ENCODE measurements around the gene ARMC3. TPM values are rescaled to one million over a fixed set of nuclear protein-coding genes. Genes with fewer than 3 reads are reported as not detected.
A peak's percentile ranks its signal among the peaks of the same experiment; 100 is the strongest.
"Not testable (repeated sequence)": the region's sequence is repeated elsewhere in the genome, so short reads cannot be mapped to it uniquely, and the experiment has no call there.

Gene ARMC3, protein sequence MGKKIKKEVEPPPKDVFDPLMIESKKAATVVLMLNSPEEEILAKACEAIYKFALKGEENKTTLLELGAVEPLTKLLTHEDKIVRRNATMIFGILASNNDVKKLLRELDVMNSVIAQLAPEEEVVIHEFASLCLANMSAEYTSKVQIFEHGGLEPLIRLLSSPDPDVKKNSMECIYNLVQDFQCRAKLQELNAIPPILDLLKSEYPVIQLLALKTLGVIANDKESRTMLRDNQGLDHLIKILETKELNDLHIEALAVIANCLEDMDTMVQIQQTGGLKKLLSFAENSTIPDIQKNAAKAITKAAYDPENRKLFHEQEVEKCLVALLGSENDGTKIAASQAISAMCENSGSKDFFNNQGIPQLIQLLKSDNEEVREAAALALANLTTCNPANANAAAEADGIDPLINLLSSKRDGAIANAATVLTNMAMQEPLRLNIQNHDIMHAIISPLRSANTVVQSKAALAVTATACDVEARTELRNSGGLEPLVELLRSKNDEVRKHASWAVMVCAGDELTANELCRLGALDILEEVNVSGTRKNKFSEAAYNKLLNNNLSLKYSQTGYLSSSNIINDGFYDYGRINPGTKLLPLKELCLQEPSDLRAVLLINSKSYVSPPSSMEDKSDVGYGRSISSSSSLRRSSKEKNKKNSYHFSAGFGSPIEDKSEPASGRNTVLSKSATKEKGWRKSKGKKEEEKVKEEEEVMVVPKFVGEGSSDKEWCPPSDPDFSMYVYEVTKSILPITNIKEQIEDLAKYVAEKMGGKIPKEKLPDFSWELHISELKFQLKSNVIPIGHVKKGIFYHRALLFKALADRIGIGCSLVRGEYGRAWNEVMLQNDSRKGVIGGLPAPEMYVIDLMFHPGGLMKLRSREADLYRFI
- not detected for polyA plus RNA-seq (2012; ENCODE audit: low read depth, missing spikeins)

DNA sequence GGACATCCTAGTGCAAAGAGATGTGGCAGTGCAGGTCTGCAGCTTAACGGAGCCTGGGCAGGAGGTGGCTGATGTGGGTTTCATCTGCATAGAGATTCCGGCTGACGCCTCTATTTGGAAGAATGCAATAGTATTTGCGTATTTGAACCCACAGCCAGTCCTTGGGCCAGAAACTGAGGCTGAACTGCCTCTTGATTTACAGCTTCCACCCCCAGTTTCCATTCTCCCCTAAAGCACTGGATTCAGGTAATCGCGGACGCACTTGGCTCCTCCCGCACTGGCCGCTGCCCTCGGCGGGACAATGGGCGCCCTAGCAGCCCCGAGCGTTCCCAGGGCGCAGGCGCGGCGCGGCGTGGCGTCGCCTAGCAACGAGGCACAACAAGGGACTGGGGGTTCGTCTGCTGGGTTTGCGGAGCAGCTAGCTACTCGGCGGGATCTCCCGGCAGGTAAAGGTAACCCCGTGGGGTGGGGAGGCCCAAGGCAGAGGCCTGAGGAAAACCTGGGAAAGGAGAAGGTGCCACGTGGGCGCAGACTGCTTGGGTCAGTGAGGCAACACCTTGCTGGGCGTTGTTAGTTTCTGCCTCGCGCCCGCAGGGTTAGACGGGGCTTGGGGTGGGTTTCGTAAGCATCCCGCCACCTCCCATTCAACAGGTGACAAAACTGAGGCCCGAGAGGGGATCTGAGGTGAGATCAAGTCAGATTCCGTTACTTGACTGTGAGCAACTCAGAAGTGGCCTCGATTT is at the start of gene ARMC3:
ARMC3 (plus strand) TSS at position 393 of the 743 bp plus-strand sequence. CDS start 3,944 bp downstream, outside the sequence.
- FAIRE-seq (no peak), DNase-seq (ENCODE audit: insufficient read length, low spot score) (peak; percentile 31)
- TF ChIP-seq PAX5 (IDR thresholded peaks at IDR 0.05; ENCODE audit: insufficient read depth, low read length, severe bottlenecking) (no peak), SPI1 (IDR thresholded peaks at IDR 0.05; ENCODE audit: low read depth, low read length) (no peak), POU2F2 (IDR thresholded peaks at IDR 0.05; ENCODE audit: low read depth, low read length) (no peak), TAF1 (IDR thresholded peaks at IDR 0.05; ENCODE audit: low read depth, low read length) (no peak), POLR2AphosphoS5 (IDR thresholded peaks at IDR 0.05; ENCODE audit: low read depth, low read length) (no peak), POLR2A (IDR thresholded peaks at IDR 0.05; ENCODE audit: low read depth, low read length) (no peak)

DNA sequence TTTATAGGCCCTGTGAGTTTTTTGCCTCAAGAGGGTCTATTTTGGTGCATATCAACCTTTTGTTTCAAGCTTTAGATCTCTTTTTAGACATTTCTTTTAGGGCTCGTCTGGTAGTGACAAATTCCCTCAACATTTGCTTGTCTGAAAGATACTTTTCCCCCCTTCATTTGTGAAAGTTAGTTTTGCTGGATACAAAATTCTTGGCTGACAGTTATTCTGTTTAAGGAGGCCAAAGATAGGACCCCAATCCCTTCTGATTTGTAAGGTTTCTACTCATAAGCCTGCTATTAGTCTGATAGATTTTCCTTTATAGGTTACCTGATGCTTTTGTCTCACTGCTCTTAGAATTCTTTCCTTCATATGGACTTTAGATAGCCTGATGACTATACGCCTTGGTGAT is 36.1 kb upstream of the ARMC3 start:
- DNase-seq (ENCODE audit: insufficient read length, low spot score), result no peak
- no peak for TF ChIP-seq POLR2AphosphoS5 (IDR thresholded peaks at IDR 0.05; ENCODE audit: low read depth, low read length)
- no peak for TF ChIP-seq PAX5 (IDR thresholded peaks at IDR 0.05; ENCODE audit: insufficient read depth, low read length, severe bottlenecking)
- no peak for TF ChIP-seq TAF1 (IDR thresholded peaks at IDR 0.05; ENCODE audit: low read depth, low read length)
- no peak for TF ChIP-seq SPI1 (IDR thresholded peaks at IDR 0.05; ENCODE audit: low read depth, low read length)
- TF ChIP-seq POLR2A (IDR thresholded peaks at IDR 0.05; ENCODE audit: low read depth, low read length), result no peak
- no peak for TF ChIP-seq POU2F2 (IDR thresholded peaks at IDR 0.05; ENCODE audit: low read depth, low read length)
- FAIRE-seq, result no peak

DNA sequence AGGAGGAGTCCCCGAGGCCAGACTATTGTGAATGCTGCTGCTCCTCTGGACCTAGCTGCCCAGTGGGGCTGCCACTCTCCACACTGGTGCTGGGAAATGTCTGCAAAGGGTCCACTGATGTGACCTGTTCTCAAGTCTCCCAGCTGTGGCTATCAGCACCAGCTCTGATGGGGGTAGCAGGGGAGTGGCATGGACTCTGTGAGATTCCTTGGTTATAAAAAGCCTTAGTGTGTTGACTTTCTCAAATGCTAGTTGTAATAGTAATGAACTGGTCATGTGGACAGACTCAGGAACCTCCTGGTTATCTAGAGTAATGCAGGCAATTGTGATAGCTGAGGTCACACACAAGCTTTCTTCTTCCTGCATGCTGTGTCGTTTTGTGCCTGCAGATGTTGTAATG is 34.1 kb upstream of the ARMC3 start:
- DNase-seq (ENCODE audit: insufficient read length, low spot score), result no peak
- TF ChIP-seq POLR2A (IDR thresholded peaks at IDR 0.05; ENCODE audit: low read depth, low read length), result no peak
- no peak for FAIRE-seq

DNA sequence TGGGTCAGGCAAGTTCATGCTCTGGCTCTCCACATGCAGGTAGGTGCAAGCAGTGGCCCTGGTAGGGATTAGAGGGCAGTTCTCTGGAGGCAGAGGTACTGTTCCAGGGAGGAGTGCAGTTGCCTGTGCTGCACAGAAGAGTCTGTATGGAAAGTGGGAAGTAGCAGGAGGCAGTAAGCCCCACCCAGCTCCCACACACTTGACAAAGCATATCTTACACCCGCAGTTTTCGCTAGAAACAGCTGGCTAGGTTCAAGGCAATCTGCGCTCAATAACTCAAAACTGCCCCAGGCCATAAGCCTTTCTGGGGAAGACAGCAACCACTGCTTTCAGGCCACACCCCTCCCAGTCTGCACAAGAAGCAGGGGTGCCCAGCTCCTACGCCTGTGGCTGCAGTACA is 33.1 kb upstream of the ARMC3 start:
- DNase-seq (ENCODE audit: insufficient read length, low spot score) (no peak), FAIRE-seq (no peak)
- TF ChIP-seq TAF1 (IDR thresholded peaks at IDR 0.05; ENCODE audit: low read depth, low read length), result no peak
- no peak for TF ChIP-seq POLR2A (IDR thresholded peaks at IDR 0.05; ENCODE audit: low read depth, low read length)
- no peak for TF ChIP-seq POU2F2 (IDR thresholded peaks at IDR 0.05; ENCODE audit: low read depth, low read length)
- TF ChIP-seq PAX5 (IDR thresholded peaks at IDR 0.05; ENCODE audit: insufficient read depth, low read length, severe bottlenecking), result no peak
- TF ChIP-seq SPI1 (IDR thresholded peaks at IDR 0.05; ENCODE audit: low read depth, low read length), result no peak
- no peak for TF ChIP-seq POLR2AphosphoS5 (IDR thresholded peaks at IDR 0.05; ENCODE audit: low read depth, low read length)

DNA sequence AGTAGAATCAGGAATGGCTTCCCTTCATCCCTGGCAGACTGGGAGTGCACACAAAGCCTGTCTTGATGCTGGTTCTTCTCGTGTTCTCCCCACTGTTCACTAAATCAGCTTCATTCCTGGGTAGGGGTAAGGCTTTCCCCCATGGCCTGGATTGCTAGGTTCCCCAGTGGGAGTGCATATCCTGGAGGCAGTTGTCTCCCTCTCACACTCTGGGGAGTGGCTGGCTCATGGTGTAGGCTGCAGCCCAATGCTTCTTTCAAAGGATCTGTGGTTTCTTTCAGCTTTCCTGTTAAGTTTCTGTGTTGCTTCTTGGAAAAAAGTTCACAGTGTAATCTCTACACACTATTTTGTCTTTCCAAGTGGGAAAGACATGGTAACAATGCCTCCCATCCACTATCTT is 32.6 kb upstream of the ARMC3 start:
- no peak for FAIRE-seq
- DNase-seq (ENCODE audit: insufficient read length, low spot score), result no peak
- TF ChIP-seq SPI1 (IDR thresholded peaks at IDR 0.05; ENCODE audit: low read depth, low read length) (no peak), PAX5 (IDR thresholded peaks at IDR 0.05; ENCODE audit: insufficient read depth, low read length, severe bottlenecking) (no peak), POLR2A (IDR thresholded peaks at IDR 0.05; ENCODE audit: low read depth, low read length) (no peak), POU2F2 (IDR thresholded peaks at IDR 0.05; ENCODE audit: low read depth, low read length) (no peak), POLR2AphosphoS5 (IDR thresholded peaks at IDR 0.05; ENCODE audit: low read depth, low read length) (no peak), TAF1 (IDR thresholded peaks at IDR 0.05; ENCODE audit: low read depth, low read length) (no peak)

DNA sequence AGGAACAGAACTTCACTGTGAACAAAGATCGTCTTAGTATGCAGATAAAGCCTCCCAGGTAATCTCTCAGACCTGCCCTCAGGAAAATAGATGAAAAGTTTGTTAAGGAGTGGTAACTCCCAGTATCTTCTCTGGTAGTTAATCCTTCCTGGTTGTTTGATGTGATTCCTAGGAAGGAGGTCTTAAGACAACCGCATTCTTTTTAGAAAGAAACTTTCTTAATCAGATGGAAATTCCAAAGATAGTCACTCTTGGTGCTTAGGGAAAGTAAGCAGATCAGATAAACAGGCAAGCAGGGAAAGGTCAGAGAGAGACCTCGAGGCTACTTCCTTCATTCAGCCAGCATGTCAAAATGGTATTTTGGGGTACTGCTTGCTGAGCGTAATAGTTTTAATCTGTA is 30.5 kb upstream of the ARMC3 start:
- DNase-seq (ENCODE audit: insufficient read length, low spot score) (no peak), FAIRE-seq (no peak)
- TF ChIP-seq PAX5 (IDR thresholded peaks at IDR 0.05; ENCODE audit: insufficient read depth, low read length, severe bottlenecking), result no peak

DNA sequence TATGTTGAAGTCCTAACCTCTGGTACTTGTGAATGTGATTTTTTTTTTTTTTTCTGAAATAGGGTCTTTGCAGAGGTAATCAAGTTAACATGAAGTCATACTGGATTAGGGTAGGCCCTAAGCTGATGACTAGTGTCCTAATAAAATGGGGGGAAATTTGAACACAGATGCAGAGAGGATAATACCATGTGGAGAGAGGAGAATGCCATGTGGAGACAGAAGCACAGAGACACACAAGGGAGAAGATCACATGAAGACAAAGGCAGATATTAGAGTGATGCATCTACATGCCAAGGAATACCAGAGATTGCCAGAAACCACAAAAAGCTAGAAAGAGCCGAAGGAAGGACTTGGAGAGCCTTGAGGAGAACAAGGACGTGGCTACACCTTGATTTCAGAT is 28.5 kb upstream of the ARMC3 start:
- no peak for FAIRE-seq
- TF ChIP-seq TAF1 (IDR thresholded peaks at IDR 0.05; ENCODE audit: low read depth, low read length), result no peak
- no peak for TF ChIP-seq SPI1 (IDR thresholded peaks at IDR 0.05; ENCODE audit: low read depth, low read length)
- TF ChIP-seq PAX5 (IDR thresholded peaks at IDR 0.05; ENCODE audit: insufficient read depth, low read length, severe bottlenecking), result no peak
- no peak for DNase-seq (ENCODE audit: insufficient read length, low spot score)

DNA sequence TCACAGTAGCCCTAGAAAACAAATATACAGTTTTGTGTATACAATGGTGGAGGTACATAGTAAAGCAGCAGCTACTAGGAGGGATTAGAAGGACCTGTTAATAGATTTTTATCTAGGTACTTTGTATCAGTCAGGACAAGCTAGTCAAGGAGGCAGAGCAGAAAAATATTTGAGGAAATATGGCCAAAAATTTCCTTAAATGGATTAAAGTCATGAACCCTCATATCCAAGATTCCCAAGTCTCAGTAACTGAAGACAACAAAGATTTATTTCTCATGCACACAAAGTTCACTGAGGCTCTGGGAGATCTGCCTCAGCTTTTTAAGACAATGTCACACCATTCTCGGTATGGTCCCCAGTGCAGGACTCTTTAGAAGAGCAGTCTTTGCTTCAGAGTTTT is 28.1 kb upstream of the ARMC3 start:
- DNase-seq (ENCODE audit: insufficient read length, low spot score), result no peak
- TF ChIP-seq TAF1 (IDR thresholded peaks at IDR 0.05; ENCODE audit: low read depth, low read length), result no peak
- no peak for TF ChIP-seq POU2F2 (IDR thresholded peaks at IDR 0.05; ENCODE audit: low read depth, low read length)
- no peak for TF ChIP-seq PAX5 (IDR thresholded peaks at IDR 0.05; ENCODE audit: insufficient read depth, low read length, severe bottlenecking)
- no peak for TF ChIP-seq POLR2AphosphoS5 (IDR thresholded peaks at IDR 0.05; ENCODE audit: low read depth, low read length)
- no peak for TF ChIP-seq SPI1 (IDR thresholded peaks at IDR 0.05; ENCODE audit: low read depth, low read length)
- TF ChIP-seq POLR2A (IDR thresholded peaks at IDR 0.05; ENCODE audit: low read depth, low read length), result no peak
- FAIRE-seq, result no peak

DNA sequence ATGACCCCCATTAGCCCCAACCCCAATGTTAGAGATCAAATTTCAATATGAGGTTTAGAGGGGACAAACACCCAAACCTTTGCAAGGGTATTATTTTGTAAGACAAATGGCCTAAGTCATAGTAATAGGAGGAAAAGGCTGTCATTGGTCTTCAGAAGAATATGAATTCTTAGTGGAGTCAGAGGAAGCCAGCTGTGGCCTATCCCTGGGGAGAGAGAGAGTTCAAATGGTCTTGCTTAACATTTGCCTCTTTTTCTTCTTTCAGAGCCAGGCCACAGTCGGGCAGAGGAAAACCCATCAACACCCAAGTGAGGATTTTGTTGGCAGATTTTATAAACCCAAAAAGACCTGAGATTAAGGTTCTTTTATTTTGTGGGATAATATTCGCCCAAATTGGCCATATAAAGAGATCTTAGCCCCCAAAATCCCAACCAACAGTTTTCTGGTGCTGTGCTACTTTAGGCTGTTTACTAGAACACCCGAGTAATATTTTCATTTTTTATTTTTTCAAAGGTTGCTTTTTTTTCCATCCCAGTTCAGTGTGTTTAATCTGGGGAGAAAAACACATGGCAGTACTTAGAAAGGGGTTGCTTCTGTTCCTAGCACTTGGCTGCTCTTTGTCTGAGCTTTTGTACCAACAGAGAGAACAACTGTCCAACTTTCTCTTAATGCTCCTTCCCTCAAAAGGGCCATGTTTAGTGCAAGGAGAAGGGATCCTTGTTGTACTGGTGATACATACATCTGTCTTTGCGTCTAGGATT is 26.8 kb upstream of the ARMC3 start:
- no peak for FAIRE-seq
- no peak for DNase-seq (ENCODE audit: insufficient read length, low spot score)
- TF ChIP-seq SPI1 (IDR thresholded peaks at IDR 0.05; ENCODE audit: low read depth, low read length) (no peak), POLR2A (IDR thresholded peaks at IDR 0.05; ENCODE audit: low read depth, low read length) (no peak), POLR2AphosphoS5 (IDR thresholded peaks at IDR 0.05; ENCODE audit: low read depth, low read length) (no peak), POU2F2 (IDR thresholded peaks at IDR 0.05; ENCODE audit: low read depth, low read length) (no peak), TAF1 (IDR thresholded peaks at IDR 0.05; ENCODE audit: low read depth, low read length) (no peak), PAX5 (IDR thresholded peaks at IDR 0.05; ENCODE audit: insufficient read depth, low read length, severe bottlenecking) (no peak)

DNA sequence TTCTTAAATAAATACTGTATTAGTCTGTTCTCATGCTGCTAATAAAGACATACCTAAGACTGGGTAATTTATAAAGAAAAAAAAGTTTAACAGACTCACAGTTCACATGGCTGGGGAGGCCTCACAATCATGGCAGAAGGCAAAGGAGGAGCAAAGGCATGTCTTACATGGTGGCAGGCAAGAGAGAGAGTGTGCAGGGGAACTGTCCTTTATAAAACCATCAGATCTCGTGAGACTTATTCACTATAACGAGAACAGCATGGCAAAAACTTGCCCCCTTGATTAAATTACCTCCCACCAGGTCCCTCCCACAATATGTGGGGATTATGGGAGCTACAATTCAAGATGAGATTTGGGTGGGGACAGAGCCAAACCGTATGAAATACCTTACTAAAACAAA is 25.7 kb upstream of the ARMC3 start:
- FAIRE-seq; DNase-seq (ENCODE audit: insufficient read length, low spot score): not testable (repeated sequence)
